Suprapubic skin (tissue), 4 donors: Measurements from ENCODE around the gene WDR27. TPM values are rescaled to one million over a fixed set of nuclear protein-coding genes. Genes with fewer than 3 reads are reported as not detected.
A peak's percentile ranks its signal among the peaks of the same experiment; 100 is the strongest.

Experiments
- DNase-seq, 2 donors: peaks; one replicate each; pipeline ENCODE4 v3.0.0-alpha.2; 2019; ENCODE audit warnings: low spot score in 2 of 2
- H3K27ac ChIP-seq: fragments of 200-600 bp; sonication (generic); one replicate; pipeline ENCODE4 v1.5.1; 2019
- H3K27me3 ChIP-seq: fragments of 200-600 bp; sonication (generic); one replicate; pipeline ENCODE4 v1.5.1; 2019
- H3K36me3 ChIP-seq: fragments of 200-600 bp; sonication (generic); one replicate; pipeline ENCODE4 v1.5.1; 2019
- H3K4me1 ChIP-seq: fragments of 200-600 bp; sonication (generic); one replicate; pipeline ENCODE4 v1.5.1; 2019
- H3K4me3 ChIP-seq: fragments of 200-600 bp; sonication (generic); one replicate; pipeline ENCODE4 v1.5.1; 2019; ENCODE audit warnings: mild to moderate bottlenecking
- H3K9me3 ChIP-seq: fragments of 200-600 bp; sonication (generic); one replicate; pipeline ENCODE4 v1.5.1; 2019
- CTCF ChIP-seq, 2 donors: fragments of 200-600 bp in 1 of 2; fragments of 450-650 bp in 1 of 2; sonication (generic) in 1 of 2; IDR thresholded peaks; one replicate each; pipeline ENCODE4 v1.5.1; 2016 to 2019; ENCODE audit warnings: antibody characterized with exemption in 2 of 2, mild to moderate bottlenecking in 1 of 2, moderate library complexity in 1 of 2
- EP300 ChIP-seq: sonication (generic); formaldehyde crosslinking; IDR thresholded peaks from one replicate; pipeline ENCODE4 v1.6.1; 2017; ENCODE audit warnings: antibody characterized with exemption
- POLR2A ChIP-seq, 2 donors: fragments of 450-650 bp; IDR thresholded peaks; one replicate each; pipeline ENCODE4 v1.6.1; 2017; ENCODE audit warnings: antibody characterized with exemption in 2 of 2, mild to moderate bottlenecking in 2 of 2, moderate library complexity in 2 of 2
- POLR2AphosphoS5 ChIP-seq, 3 donors: sonication (generic); formaldehyde crosslinking; IDR thresholded peaks; one replicate each; pipeline ENCODE4 v1.6.1; 2017; ENCODE audit warnings: antibody characterized with exemption in 3 of 3
- WGBS: methylation state at CpG from one replicate; pipeline ENCODE4 v1.1.5; 2018; 5-methylcytosine and 5-hydroxymethylcytosine counted together
- total RNA-seq, 4 donors: library from RNA; depleted of rRNA; stranded (reverse); fragments of >200 nt; gene quantifications; one replicate each; pipeline ENCODE4 v1.1.0, GENCODE V29; 2016

The WDR27 gene
- total RNA-seq, 4 donors from 2014 or later: 17.3 to 59.4 (median 26.6) TPM

GRCh38 chr6:169591616-169592015 is 110.2 kb downstream of the WDR27 start:
- Histone ChIP-seq H3K9me3 (no peaks in the 10 kb centered on the region), H3K27ac (peak overlapping the region; percentile 68), H3K4me3 (no peak overlapping the region), H3K27me3 (no peaks in the 10 kb centered on the region), H3K36me3 (no peaks in the 10 kb centered on the region), H3K4me1 (peaks cover 11% of the 10 kb centered on the region)
- TF ChIP-seq CTCF (IDR thresholded peaks at IDR 0.05): no peak
- no peak for TF ChIP-seq POLR2AphosphoS5 (IDR thresholded peaks at IDR 0.05)
- TF ChIP-seq POLR2A (IDR thresholded peaks at IDR 0.05): no peak
- no peak for TF ChIP-seq EP300
- WGBS: 91% methylated on average over 4 of the region's 4 CpGs
- no peak for DNase-seq

GRCh38 chr6:169590376-169590939 is 111.4 kb downstream of the WDR27 start:
- peaks cover 4% of the 10 kb centered on the region for H3K9me3 ChIP-seq
- no peak for TF ChIP-seq POLR2AphosphoS5 (IDR thresholded peaks at IDR 0.05)
- no peak for TF ChIP-seq EP300
- TF ChIP-seq POLR2A (IDR thresholded peaks at IDR 0.05): no peak
- no peak for TF ChIP-seq CTCF (IDR thresholded peaks at IDR 0.05)
- H3K27ac ChIP-seq: peak overlapping the region; percentile 68
- no peak overlapping the region for H3K4me3 ChIP-seq
- no peak for DNase-seq
- peaks cover 11% of the 10 kb centered on the region for H3K4me1 ChIP-seq
- no peaks in the 10 kb centered on the region for H3K36me3 ChIP-seq
- H3K27me3 ChIP-seq: no peaks in the 10 kb centered on the region
- WGBS: 88% methylated on average over 10 of the region's 10 CpGs

GRCh38 chr6:169589699-169590257 is 112.1 kb downstream of the WDR27 start:
- no peaks in the 10 kb centered on the region for H3K27me3 ChIP-seq
- WGBS: 57% methylated on average over 6 of the region's 6 CpGs
- H3K9me3 ChIP-seq: peaks cover 4% of the 10 kb centered on the region
- no peaks in the 10 kb centered on the region for H3K36me3 ChIP-seq
- TF ChIP-seq POLR2AphosphoS5 (IDR thresholded peaks at IDR 0.05) (no peak), CTCF (IDR thresholded peaks at IDR 0.05) (no peak), EP300 (no peak), POLR2A (IDR thresholded peaks at IDR 0.05) (no peak)
- no peak overlapping the region for H3K4me3 ChIP-seq
- DNase-seq: no peak
- H3K27ac ChIP-seq: peak overlapping the region; percentile 81
- H3K4me1 ChIP-seq: peaks cover 11% of the 10 kb centered on the region

- 51% methylated on average over 3 of the region's 3 CpGs for WGBS
- DNase-seq: no peak
- no peaks in the 10 kb centered on the region for H3K27me3 ChIP-seq
- peaks cover 4% of the 10 kb centered on the region for H3K9me3 ChIP-seq
- peak overlapping the region; percentile 81 for H3K27ac ChIP-seq
- H3K4me3 ChIP-seq: no peak overlapping the region
- H3K4me1 ChIP-seq: peaks cover 11% of the 10 kb centered on the region
- H3K36me3 ChIP-seq: no peaks in the 10 kb centered on the region
- TF ChIP-seq CTCF (IDR thresholded peaks at IDR 0.05) (no peak), EP300 (no peak), POLR2AphosphoS5 (IDR thresholded peaks at IDR 0.05) (no peak), POLR2A (IDR thresholded peaks at IDR 0.05) (no peak)
Observed at GRCh38 chr6:169589293-169589692, 112.5 kb downstream of the WDR27 start.

- 97% methylated on average over 5 of the region's 5 CpGs for WGBS
Observed at GRCh38 chr6:169587975-169588374, 113.9 kb downstream of the WDR27 start.

More at GRCh38 chr6:169587975-169588374, 113.9 kb downstream of the WDR27 start:
- TF ChIP-seq POLR2A (IDR thresholded peaks at IDR 0.05) (no peak), EP300 (no peak), CTCF (IDR thresholded peaks at IDR 0.05) (no peak), POLR2AphosphoS5 (IDR thresholded peaks at IDR 0.05) (no peak)
- Histone ChIP-seq H3K27me3 (no peaks in the 10 kb centered on the region), H3K36me3 (no peaks in the 10 kb centered on the region), H3K27ac (no peak overlapping the region), H3K4me3 (no peak overlapping the region), H3K9me3 (peaks cover 4% of the 10 kb centered on the region), H3K4me1 (peaks cover 11% of the 10 kb centered on the region)
- DNase-seq: no peak
